Measurements from ENCODE around the gene LIPC. TPM values are rescaled to one million over a fixed set of nuclear protein-coding genes. Genes with fewer than 3 reads are reported as not detected.

The LIPC gene
- total and polyA plus RNA-seq, 10 of the 15 experiments (the other 5 are each of a cell fraction or from before 2014, with no cell fraction given), result 0.06 to 0.31 (median 0.16) TPM; not detected in 1

- CTCF ChIA-PET, result no interaction called here
- TF ChIP-seq POLR2A (IDR thresholded peaks at IDR 0.05; ENCODE audit: low read depth, low read length) (no peak), SMC3 (IDR thresholded peaks at IDR 0.05; ENCODE audit: borderline replicate concordance, low read length) (no peak), MTA3 (IDR thresholded peaks at IDR 0.05; ENCODE audit: borderline replicate concordance, low read length) (no peak), SMARCA5 (IDR thresholded peaks at IDR 0.05) (no peak), TCF7 (IDR thresholded peaks at IDR 0.05; ENCODE audit: borderline replicate concordance) (no peak), DPF2 (IDR thresholded peaks at IDR 0.05) (no peak), NFYA (IDR thresholded peaks at IDR 0.05; ENCODE audit: borderline replicate concordance, low read depth, low read length) (no peak), RB1 (IDR thresholded peaks at IDR 0.05; ENCODE audit: borderline replicate concordance) (no peak), NBN (IDR thresholded peaks at IDR 0.05) (no peak), ZNF217 (IDR thresholded peaks at IDR 0.05) (no peak), CBX5 (IDR thresholded peaks at IDR 0.05; ENCODE audit: low read depth) (no peak), ZNF592 (IDR thresholded peaks at IDR 0.05) (no peak), SIX5 (IDR thresholded peaks at IDR 0.05; ENCODE audit: low read depth, low read length, severe bottlenecking) (no peak), KAT2A (conservative IDR thresholded peaks at IDR 0.05; ENCODE audit: control insufficient read depth, low read depth, low read length) (no peak), ZBTB11 (CRISPR knock-in tag; IDR thresholded peaks at IDR 0.05) (no peak), SP1 (IDR thresholded peaks at IDR 0.05; ENCODE audit: low read depth, low read length) (no peak)
These were observed 46.8 kb downstream of the LIPC start for GRCh38 chr15:58478579-58478978.

More at GRCh38 chr15:58478579-58478978, 46.8 kb downstream of the LIPC start:
- POLR2A ChIA-PET, result interaction anchor here (0.6 to 0.7 kb wide), 2 partner anchors 9 to 23 kb away, joined by 5 read pairs; no protein-coding TSS in a partner anchor
- Histone ChIP-seq H2AFZ (ENCODE audit: control insufficient read depth, low read depth, low read length) (no peak overlapping the region), H3K4me1 (ENCODE audit: control insufficient read depth, insufficient read depth, low read length) (peaks cover 33% of the 10 kb centered on the region), H3K9me3 (replicated peaks; ENCODE audit: control insufficient read depth, insufficient read depth, low read length) (no peaks in the 10 kb centered on the region), H3K27me3 (replicated peaks in 1 of 2; ENCODE audit: control insufficient read depth in 2 of 2, insufficient read depth in 2 of 2, low read length in 1 of 2) (no peaks in the 10 kb centered on the region), H3K27ac (ENCODE audit: control insufficient read depth, insufficient read depth) (no peak overlapping the region), H3K4me3 (no peak overlapping the region), H3K79me2 (ENCODE audit: control insufficient read depth, insufficient read depth, low read length) (no peaks in the 10 kb centered on the region), H3K36me3 (ENCODE audit: control insufficient read depth in 2 of 2, insufficient read depth in 2 of 2, low read length in 1 of 2) (no peaks in the 10 kb centered on the region), H3K9ac (ENCODE audit: control insufficient read depth, insufficient read depth, low read length) (no peak overlapping the region), H3K4me2 (ENCODE audit: control insufficient read depth, insufficient read depth) (no peak overlapping the region), H4K20me1 (ENCODE audit: control insufficient read depth, insufficient read depth) (no peaks in the 10 kb centered on the region)
- WGBS (ENCODE audit: insufficient coverage, insufficient replicate concordance, low lambda C conversion rate, missing lambda C conversion rate), result 96% methylated on average over 3 of the region's 3 CpGs
- in situ Hi-C loops (cut with MboI), result no loop called here
- RAD21 ChIA-PET (ENCODE audit: unreplicated experiment), result interaction anchor here (1.0 to 1.9 kb wide), 2 partner anchors 21 to 107 kb away, joined by 3 to 7 read pairs; no protein-coding TSS in a partner anchor
- no peak for DNase-seq (ENCODE audit: low read depth, low spot score)
- BruUV-seq (replicated peaks), result no TSS peak
- intact Hi-C loops (cut with micrococcal nuclease; ENCODE audit: unreplicated experiment), result no loop called here
- no peak for FAIRE-seq
- no peak for ATAC-seq
- SMC1A ChIA-PET (ENCODE audit: uncharacterized antibody, unreplicated experiment), result interaction anchor here (1.1 to 3.0 kb wide), 2 partner anchors 19 to 39 kb away, joined by 3 to 8 read pairs; no protein-coding TSS in a partner anchor

Measured in GM12878 (cell line).